K562 (cell line): Measurements from ENCODE around the gene SPATS2. TPM values are rescaled to one million over a fixed set of nuclear protein-coding genes. Genes with fewer than 3 reads are reported as not detected.

Source experiments
- CTBP1 ChIP-seq: fragments of 450-650 bp; IDR thresholded peaks from 2 replicates; pipeline ENCODE4 v1.6.1; 2016; ENCODE audit warnings: borderline replicate concordance
- E2F4 ChIP-seq: sonication (generic); formaldehyde crosslinking; IDR thresholded peaks from 2 replicates; pipeline ENCODE4 v1.8.0; 2022; ENCODE audit warnings: mild to moderate bottlenecking, low read depth, missing genetic modification reagents
- NR4A1 ChIP-seq, 2 experiments: fragments of 250-450 bp in 1 of 2; fragments of 450-650 bp in 1 of 2; sonication (Bioruptor Pico) in 1 of 2; IDR thresholded peaks; 2 replicates each; pipeline versions ENCODE4 v1.4.0 to v1.6.1; 2016 to 2020; ENCODE audit warnings: mild to moderate bottlenecking in 2 of 2, missing compliant biosample characterization in 1 of 2, missing genetic modification characterization in 1 of 2, moderate library complexity in 1 of 2
- SMARCA5 ChIP-seq: fragments of 450-650 bp; IDR thresholded peaks from 2 replicates; pipeline ENCODE4 v1.6.1; 2016
- USF1 ChIP-seq: sonication (generic); formaldehyde crosslinking; IDR thresholded peaks from 2 replicates; pipeline ENCODE4 v1.9.0; 2022; ENCODE audit warnings: mild to moderate bottlenecking, missing genetic modification reagents
- ZNF431 ChIP-seq: sonication (generic); formaldehyde crosslinking; IDR thresholded peaks from 2 replicates; pipeline ENCODE4 v1.8.0; 2022; ENCODE audit warnings: mild to moderate bottlenecking, missing genetic modification reagents
- polyA plus RNA-seq, 8 experiments: library from polyadenylated mRNA; depleted of rRNA in 4 of 8; stranded (reverse) in 5 of 8; unstranded in 3 of 8; fragments of >200 nt; fragmentation: Nextera tagmentation in 2 of 8; fragmentation: Illumina TruSeq in 1 of 8; extraction: Ambion mirVana in 2 of 8; extraction: Trizol in 1 of 8; gene quantifications; 2 replicates each; pipeline versions ENCODE4 v1.2.1 to v1.2.3, GENCODE V29; 2011 to 2014; ENCODE audit warnings: inconsistent platforms in 1 of 8, missing spikeins in 1 of 8
- total RNA-seq, 7 experiments: library from RNA; depleted of rRNA in 6 of 7; stranded (reverse); fragments of >200 nt in 6 of 7; fragmentation: Illumina TruSeq in 2 of 7; extraction: Trizol in 2 of 7; gene quantifications; 2 replicates each; pipeline versions ENCODE4 v1.2.1 to v1.2.3, GENCODE V29; 2011 to 2021; ENCODE audit warnings: low replicate concordance in 1 of 7
- TF ChIP-seq, protein P1 (sequence below), 2 experiments: fragments of 450-650 bp in 1 of 2; sonication (generic) in 1 of 2; formaldehyde crosslinking; conservative IDR thresholded peaks; 2 replicates each; pipeline versions ENCODE4 v1.4.0 to v1.8.1; 2020 to 2022; ENCODE audit warnings: mild to moderate bottlenecking in 1 of 2, missing genetic modification reagents in 1 of 2

SPATS2 gene
- total and polyA plus RNA-seq, 9 of the 15 experiments (the other 6 are each of a cell fraction or from before 2014, with no cell fraction given): 5.4 to 48.2 (median 17.5) TPM

DNA sequence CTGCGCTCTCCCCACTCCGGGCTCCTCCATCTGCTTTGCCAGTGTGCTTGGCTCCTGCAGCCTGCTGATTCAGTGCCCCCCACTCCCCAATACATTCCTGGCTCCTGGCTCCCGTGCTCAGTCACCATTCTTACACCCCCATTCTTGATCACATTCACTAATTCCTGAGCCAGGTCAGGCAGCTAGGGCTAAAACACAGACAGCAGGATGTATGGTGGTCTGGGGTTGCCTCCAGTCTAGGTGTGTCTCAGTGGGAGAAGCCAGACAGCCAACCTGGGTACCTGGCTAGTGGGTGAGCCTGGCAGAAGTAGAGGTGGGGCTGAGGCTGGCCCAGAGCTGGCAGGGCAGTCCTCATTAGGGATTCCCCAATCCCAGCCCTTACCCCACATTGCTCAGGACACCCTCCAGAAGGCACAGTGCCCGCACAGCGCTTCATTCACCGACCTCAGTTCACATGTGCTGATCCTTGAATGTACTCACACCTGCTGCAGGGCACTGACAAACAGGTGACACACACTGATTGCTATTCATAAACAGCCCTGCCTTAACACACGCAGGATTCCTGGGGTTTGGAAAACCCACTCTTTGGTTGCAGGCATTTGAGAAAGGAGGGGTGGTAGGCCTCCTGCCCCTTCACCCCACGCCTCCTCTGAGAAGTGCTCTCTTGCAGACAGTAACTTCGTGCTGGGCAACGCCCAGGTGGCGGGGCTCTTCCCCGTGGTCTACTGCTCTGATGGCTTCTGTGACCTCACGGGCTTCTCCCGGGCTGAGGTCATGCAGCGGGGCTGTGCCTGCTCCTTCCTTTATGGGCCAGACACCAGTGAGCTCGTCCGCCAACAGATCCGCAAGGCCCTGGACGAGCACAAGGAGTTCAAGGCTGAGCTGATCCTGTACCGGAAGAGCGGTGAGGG lies 173.2 kb downstream of the SPATS2 start (continued):
- TF ChIP-seq NR4A1 (CRISPR knock-in tag; IDR thresholded peaks at IDR 0.05) (no peak), NR4A1 (tag; IDR thresholded peaks at IDR 0.05) (no peak), E2F4 (CRISPR knock-in tag) (no peak), USF1 (CRISPR knock-in tag) (no peak), CTBP1 (no peak), SMARCA5 (no peak), ZNF431 (no peak)
- TF ChIP-seq, protein P1, sequence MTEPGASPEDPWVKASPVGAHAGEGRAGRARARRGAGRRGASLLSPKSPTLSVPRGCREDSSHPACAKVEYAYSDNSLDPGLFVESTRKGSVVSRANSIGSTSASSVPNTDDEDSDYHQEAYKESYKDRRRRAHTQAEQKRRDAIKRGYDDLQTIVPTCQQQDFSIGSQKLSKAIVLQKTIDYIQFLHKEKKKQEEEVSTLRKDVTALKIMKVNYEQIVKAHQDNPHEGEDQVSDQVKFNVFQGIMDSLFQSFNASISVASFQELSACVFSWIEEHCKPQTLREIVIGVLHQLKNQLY (CRISPR knock-in tag; conservative IDR thresholded peaks at IDR 0.05): no peak
